HG03432 (cell line): Measurements from ENCODE around the gene WDFY4.

Experiments
- ATAC-seq: cut with Tn5 transposase; IDR thresholded peaks from one replicate; pipeline ENCODE4 v1.9.1; 2021; ENCODE audit warnings: mild to moderate bottlenecking, moderate library complexity; ENCODE audit not compliant: unreplicated experiment

Gene WDFY4

DNA sequence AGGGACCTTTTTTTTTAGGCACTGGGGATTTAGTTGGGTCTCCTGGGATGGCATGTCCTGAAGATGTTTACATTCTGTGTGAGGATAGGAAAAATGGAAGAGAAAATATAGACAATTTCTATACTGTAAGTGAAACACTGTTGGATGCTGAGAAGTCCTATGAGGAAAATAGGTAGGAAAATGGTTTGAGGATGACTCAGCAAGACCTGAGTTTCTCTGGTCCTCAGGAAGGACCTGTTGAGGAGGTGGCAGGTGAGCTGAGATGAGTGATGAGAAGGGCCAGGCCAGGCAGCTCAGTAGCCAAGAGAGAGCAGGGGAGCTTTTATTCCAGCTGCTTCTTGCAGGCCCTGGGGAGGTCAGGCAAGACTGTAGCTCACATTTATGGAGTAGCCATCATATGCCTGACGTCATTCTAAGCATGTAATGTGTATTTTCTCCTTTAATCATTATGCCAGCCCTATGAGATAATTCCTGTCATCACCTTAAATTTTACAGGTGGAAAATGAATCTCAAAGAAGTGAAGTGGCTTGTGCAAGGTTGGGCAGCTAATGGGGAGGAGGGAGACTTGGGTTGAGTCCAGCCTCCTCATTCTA lies 274.0 kb downstream of the WDFY4 start:
- no peak for ATAC-seq

GRCh38 chr10:48964038-48964437 lies 279.4 kb downstream of the WDFY4 start:
- no peak for ATAC-seq

DNA sequence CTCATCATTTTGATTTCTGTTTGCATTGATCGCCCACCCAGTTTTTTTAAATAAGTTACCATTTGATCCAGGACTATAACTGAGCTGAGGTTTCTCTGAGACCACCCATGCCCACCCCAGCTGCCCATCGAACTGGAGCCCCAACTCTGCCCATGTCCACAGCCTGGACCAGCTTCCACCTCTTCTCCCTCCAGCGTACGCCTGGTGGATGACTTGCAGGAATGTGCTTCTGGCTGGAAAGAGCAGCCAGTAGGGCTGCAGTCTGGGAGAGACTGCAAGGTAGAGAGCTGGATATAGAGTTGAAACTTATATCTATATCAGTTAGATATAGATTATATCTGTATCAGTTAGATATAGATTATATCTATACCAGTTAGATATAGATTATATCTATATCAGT lies 280.8 kb downstream of the WDFY4 start:
- no peak for ATAC-seq

DNA sequence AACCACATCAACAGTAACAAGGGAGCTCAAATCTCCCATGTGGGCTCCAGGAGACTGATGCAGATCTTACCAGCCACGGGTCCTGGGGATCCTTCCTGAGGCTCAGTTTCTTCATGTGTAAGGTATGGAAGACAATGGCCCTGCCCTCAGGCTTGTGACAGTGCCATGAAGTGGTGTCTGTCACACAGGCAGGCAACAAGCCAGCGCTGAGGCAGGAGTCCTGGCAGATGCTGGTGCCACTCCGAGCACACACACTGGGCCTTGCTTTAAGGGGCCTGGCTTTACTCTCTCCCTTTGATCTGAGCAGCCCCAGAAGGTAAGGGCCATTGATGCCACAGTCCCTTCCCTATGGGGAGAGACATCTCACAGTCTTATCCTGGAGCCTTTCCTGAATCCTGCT lies 283.4 kb downstream of the WDFY4 start:
- no peak for ATAC-seq

- ATAC-seq, result no peak
These were observed 285.4 kb downstream of the WDFY4 start for GRCh38 chr10:48970046-48970445.

GRCh38 chr10:48970654-48971053 lies 286.0 kb downstream of the WDFY4 start:
- no peak for ATAC-seq

DNA sequence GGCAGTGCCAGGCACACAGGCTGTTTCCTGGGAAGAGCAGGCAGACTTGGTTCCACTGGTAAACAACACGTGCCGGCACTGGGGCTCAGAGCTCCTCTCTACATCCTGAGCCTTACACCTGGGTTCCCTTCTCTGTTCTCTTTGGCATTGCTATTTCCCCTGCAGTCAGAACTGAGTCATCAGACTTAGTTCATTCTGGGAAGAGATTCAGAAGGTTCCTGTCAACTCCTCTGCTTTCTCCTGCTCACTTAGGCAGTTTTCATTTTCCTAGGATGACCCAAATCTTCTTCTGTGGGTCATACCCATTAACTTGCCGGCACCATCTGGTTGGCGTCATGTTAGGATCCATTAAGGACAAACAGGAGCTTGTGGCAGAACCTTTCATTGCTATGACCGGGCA lies 288.4 kb downstream of the WDFY4 start:
- no peak for ATAC-seq

GRCh38 chr10:48974510-48975156 lies 290.0 kb downstream of the WDFY4 start:
- no peak for ATAC-seq

DNA sequence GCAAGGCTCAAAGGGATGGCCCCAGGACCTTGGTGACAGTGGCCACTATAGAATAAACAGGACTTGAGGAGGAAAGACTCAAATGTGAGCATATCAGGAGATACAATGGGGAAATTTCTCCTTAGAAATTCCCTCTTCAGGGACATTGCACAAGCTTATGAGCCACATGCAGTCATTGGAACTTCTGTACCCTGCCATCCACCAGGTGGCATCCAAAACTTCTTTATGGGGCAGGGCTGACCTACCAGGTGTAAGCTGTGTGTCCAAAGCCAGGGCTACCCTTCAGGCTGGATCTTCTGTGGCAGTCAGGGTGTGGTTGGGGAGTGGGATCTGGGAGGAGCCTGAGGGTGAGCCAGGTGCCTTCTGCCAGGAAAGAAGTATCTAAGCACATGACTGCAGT lies 291.5 kb downstream of the WDFY4 start:
- no peak for ATAC-seq

- no peak for ATAC-seq
These were observed 293.6 kb downstream of the WDFY4 start for GRCh38 chr10:48978318-48978717.

DNA sequence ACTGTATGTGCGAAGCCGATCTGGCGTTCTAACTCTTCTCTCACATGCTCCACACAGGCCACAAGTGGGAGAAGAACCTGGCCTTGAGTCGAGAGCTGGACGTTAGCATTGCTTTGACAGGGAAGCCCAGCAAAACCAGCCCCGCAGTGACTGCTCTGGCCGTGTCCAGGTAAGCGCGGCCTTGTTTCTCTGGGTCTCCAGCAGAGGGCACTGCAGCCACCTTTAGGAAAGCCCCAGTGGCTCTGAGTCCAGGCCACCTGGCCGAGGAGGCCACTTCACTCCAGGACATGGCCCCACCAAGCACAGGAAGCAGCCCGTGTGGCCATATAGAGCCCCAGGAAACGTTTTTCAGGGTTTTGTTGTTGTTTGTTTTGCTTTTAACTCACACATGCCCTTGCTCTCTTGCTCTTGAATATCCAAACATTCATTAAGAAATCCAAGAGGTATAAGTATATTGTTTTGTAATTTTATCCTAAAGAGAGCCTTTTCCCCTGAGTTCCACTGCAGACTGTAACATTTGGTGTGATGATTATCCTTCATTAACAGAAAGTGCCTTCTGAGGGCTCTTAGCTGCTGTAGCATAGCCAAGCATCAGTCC lies 296.7 kb downstream of the WDFY4 start:
- no peak for ATAC-seq

DNA sequence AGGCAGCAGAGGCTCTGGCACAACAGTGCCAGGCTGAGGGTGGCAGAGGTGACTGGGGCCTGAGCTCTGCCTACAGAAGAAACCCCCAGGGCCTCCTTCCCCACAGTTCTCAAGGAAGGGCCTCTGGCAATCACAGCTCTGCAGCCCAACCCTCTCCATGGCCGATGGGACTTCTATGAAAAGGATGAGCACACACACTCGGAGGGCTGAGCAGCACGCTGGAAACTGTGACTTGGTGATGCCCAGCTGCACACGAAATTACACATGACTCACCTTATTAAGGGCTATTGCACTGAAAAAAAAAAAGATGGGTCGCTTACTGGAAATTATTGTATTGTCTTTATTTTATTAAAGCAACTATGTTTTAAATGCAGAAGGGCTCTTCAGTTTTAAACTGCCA lies 297.9 kb downstream of the WDFY4 start:
- no peak for ATAC-seq

DNA sequence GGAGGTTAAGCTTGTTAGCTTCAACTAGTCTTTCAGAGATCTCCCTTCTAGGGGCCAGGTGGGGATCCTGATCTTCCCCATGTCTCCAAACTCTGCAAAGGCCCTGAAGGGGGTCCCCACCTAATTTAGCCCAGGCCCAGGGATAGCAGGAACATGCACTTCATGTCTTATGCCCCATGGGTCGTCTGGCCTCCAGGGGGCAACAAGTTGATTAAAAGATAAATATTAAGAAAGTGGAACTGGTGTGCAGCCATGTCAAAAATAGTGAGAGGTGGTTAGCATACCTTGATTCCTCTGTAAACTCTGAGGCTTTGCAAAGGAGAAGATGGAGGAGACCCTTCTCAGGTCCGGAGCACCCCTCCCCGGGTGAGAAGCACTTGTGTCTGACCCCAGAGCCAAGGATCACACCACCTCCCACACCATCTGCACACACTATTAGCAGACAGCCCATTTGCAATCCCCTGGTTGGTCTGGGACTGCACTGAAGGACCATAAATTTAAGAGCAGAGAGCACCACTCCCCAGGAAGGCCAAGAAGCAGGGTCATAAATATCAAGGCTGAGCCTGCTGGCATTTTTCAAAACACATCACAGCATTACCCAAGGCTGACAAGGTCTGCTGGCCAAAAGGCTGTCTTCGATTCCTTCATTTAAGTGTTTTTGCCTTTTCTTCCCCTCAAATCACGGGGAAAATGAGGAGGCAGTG lies 299.1 kb downstream of the WDFY4 start:
- ATAC-seq, result no peak

GRCh38 chr10:48985621-48986158 lies 301.0 kb downstream of the WDFY4 start:
- ATAC-seq, result no peak

GRCh38 chr10:48990226-48990625 lies 305.6 kb downstream of the WDFY4 start:
- no peak for ATAC-seq

- ATAC-seq, result no peak
These were observed 309.0 kb downstream of the WDFY4 start for GRCh38 chr10:48993627-48994026.

GRCh38 chr10:48996329-48996728 lies 311.7 kb downstream of the WDFY4 start:
- no peak for ATAC-seq

DNA sequence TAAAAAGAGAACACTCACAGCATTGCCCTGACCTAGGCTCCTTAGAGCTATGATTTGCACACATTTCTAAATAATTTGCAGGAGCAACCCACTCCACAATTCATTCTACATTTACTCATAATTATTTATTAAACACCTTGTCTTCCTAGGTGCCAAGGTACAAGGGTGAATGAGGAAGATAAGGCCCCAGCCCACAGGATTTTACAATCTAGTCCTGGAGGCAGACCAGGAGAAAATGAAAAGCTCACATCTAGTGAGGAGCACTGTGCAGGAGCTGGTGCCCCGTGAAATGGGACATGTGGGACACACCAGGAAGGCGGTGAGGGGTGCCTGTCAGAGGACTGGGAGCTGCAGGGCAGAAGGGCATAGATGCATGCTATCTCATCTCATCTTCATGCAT lies 314.7 kb downstream of the WDFY4 start:
- no peak for ATAC-seq

GRCh38 chr10:49000437-49001398 lies 316.0 kb downstream of the WDFY4 start:
- ATAC-seq, result no peak

DNA sequence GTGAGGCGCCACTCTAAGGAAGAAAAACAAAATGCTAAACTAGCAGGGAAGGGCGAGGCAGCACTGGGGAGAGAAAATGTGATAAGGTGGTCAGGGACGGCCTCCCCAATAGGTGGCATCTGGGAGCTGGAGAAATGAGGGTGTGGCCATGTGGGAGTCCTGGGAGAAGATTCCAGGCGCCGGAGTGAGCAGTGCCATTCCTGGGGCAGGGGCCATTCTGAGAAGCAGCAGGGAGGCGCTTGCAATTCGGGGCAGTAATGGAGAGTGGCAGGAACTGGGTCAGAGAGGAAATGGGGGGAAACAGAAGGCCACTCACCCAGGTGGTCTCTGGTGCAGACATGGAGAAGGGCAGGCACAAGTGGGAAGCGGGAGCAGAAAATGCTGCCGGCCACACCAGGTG lies 316.7 kb downstream of the WDFY4 start:
- ATAC-seq, result no peak
